OCI-LY7 (cell line): ENCODE data around the gene APPBP2.

ENCODE experiments used
- EZH2phosphoT487 ChIP-seq: fragments of 200-600 bp; sonication (generic); IDR thresholded peaks from 2 replicates; pipeline ENCODE4 v1.6.1; 2018; ENCODE audit warnings: low read depth, borderline replicate concordance, mild to moderate bottlenecking, mixed run types, antibody characterized with exemption, low read length, moderate library complexity, mixed read lengths
- TF ChIP-seq, protein P1 (sequence below): fragments of 200-600 bp; sonication (generic); conservative IDR thresholded peaks from 2 replicates; pipeline ENCODE4 v1.5.1; 2014; ENCODE audit warnings: mild to moderate bottlenecking, antibody characterized with exemption, low read length, moderate library complexity, mixed read lengths

DNA sequence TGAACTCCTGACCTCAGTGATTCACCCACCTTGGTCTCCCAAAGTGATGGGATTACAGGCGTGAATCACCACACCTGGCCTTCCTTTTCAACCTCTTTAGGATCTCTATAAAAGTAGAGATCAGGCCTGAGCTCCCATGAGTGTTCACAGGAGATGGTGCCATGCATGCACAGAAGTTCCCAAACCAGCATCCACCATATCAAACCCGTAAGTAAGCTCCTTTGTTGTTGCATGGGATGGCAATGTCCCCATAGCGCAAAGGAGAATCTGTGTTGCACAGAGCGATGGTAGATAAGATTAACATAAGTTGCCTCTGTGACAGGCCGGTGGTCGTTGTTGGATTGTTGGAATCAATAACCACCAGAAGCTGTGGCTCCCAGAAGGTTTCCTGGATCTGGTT, 39.2 kb upstream of the APPBP2 start:
- TF ChIP-seq, protein P1, sequence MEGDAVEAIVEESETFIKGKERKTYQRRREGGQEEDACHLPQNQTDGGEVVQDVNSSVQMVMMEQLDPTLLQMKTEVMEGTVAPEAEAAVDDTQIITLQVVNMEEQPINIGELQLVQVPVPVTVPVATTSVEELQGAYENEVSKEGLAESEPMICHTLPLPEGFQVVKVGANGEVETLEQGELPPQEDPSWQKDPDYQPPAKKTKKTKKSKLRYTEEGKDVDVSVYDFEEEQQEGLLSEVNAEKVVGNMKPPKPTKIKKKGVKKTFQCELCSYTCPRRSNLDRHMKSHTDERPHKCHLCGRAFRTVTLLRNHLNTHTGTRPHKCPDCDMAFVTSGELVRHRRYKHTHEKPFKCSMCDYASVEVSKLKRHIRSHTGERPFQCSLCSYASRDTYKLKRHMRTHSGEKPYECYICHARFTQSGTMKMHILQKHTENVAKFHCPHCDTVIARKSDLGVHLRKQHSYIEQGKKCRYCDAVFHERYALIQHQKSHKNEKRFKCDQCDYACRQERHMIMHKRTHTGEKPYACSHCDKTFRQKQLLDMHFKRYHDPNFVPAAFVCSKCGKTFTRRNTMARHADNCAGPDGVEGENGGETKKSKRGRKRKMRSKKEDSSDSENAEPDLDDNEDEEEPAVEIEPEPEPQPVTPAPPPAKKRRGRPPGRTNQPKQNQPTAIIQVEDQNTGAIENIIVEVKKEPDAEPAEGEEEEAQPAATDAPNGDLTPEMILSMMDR: no peak
- no peak for TF ChIP-seq EZH2phosphoT487
